NCI-H345 treated with DMSO at 0.1 percent for 48 hours (cell line): ENCODE measurements around the gene APOBEC3G.
"Not testable (repeated sequence)": the region's sequence is repeated elsewhere in the genome, so short reads cannot be mapped to it uniquely, and the experiment has no call there.

Source experiments
- DNase-seq: peaks from one replicate; lab custom pipeline; 2025; ENCODE audit not compliant: unreplicated experiment; lab: John Stamatoyannopoulos, UW

The APOBEC3G gene

DNA sequence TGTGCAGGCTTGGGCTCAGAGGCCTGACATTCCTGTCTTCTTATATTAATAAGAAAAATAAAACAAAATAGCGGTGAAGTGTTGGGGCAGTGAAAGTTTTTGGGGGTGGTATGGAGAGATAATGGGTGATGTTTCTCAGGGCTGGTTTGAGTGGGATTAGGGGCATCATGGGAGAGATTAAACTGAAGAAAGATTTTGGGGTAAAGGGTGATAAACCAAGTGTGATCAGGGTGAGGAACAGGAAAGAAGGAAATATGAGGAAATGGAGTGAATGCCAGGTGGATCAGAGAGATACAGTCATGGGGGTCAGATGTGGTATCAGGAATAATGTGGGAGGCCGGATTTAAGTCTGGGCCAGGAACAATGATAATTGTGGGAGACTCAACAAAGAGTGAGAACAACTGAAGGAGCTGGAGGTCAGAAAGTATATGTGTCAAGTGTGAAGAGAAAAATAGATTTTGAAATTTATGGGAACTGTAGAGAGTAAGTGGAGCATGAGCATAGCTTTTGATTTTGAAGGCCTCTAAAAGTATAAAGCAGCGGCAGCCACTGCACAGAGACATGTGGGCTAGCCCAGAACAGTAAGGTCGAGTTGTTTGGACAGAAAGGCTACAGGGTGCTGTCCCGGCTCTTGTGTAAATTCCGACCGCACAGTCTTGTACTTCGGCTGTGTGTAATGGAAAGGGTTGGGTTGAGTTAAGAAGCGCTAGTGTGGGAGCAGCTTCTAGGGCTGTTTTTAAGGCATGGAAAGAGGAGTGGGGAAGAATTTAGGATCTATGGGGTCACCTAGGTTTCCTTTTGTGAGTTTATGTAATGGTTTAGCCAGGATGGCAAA, 10.4 kb upstream of the APOBEC3G start:
- not testable (repeated sequence) for DNase-seq

- DNase-seq, result no peak
Measured at GRCh38 chr22:39068033-39068785, 8.9 kb upstream of the APOBEC3G start.

DNA sequence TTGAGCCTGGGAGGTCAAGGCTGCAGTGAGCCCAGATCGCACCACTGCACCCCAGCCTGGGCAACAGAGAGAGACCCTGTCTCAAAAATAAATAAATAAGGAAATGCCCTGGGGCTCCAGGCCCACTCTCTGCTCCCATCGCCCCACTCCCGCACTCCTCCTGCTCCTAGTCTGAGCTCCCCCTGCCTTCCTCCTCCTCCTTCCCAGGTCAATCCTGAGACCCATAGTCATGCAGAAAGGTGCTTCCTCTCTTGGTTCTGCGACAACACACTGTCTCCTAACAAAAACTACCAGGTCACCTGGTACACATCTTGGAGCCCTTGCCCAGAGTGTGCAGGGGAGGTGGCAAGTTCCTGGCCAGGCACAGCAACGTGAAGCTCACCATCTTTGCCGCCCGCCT, 6.9 kb upstream of the APOBEC3G start:
- no peak for DNase-seq

- DNase-seq, result not testable (repeated sequence)
Measured at GRCh38 chr22:39072581-39072981, 4.5 kb upstream of the APOBEC3G start.

DNA sequence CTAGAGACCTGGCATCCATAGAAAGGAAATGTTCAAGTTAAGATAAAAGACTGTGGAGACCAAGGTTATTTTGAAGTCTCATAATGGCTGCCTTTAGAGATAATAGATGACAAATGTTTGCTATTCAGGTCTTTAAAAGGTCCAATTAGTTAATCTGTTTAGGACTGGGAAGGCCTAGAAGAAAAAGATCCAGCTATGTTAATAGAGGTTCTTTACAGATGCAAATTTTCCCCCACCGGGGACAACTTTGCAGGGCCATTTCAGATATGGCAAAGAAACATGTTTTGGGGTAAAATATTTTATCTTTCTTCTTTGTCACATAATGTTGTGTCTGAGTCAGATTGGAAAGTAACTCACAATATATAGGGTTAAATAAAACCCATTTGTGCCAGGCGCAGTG, 3.1 kb upstream of the APOBEC3G start:
- DNase-seq, result no peak

DNA sequence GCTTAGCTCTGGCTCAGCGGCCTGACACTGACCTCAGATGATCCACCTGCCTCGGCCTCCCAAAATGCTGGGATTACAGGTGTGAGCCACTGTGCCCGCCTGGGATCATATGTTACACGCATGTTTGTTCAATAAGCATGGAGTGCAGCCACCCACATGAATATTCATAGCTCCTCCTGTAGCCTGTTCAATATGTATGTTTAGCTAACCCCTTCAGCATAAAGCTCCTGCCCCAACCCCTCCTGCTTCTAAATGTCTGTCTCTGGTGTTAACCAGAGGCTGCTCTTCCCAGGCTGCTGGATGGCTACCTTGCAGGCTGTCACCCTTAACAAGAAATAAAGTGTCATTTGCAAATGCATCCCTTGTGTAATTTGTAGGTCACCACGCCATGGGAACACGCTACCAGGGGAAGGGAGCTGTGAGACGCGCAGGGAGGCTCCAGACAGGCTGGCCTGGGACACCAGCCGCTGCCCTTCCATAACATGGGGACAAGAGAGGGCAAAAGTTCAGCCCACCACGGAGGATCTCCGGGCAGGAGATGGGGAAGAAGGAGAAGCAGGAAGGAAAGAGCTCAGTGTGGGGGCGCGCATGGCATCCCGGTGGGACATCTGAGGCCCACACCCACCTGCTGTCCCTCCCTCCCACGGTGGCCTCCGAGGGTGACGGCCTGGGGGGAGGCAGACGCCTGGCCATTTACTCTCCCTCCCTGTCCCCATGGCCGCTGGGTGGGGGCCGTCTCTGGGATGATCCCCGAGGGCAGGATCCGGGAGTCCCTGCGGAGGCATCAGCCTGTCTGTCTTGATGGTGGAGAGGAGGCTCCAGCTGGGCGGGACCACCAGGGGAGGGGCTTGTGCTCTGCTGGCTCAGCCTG, 685 bp upstream of the APOBEC3G start:
- DNase-seq, result not testable (repeated sequence)

DNA sequence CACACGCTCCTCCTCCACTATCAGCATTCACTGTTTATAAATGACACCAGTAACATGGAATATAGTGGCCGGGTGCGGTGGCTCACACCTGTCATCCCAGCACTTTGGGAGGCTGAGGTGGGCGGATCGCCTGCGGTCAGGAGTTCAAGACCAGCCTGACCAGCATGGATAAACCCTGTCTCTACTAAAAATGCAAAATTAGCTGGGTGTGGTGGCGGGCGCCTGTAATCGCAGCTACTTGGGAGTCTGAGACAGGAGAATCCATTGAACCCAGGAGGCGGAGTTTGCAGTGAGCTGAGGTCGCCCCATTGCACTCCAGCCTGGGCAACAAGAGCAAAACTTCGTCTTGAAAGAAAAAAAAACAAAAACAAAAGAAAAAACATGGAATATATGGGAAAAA, 837 bp downstream of the APOBEC3G start:
- DNase-seq, result not testable (repeated sequence)

- no peak for DNase-seq
Measured at GRCh38 chr22:39078329-39078728, 1.3 kb downstream of the APOBEC3G start.

DNA sequence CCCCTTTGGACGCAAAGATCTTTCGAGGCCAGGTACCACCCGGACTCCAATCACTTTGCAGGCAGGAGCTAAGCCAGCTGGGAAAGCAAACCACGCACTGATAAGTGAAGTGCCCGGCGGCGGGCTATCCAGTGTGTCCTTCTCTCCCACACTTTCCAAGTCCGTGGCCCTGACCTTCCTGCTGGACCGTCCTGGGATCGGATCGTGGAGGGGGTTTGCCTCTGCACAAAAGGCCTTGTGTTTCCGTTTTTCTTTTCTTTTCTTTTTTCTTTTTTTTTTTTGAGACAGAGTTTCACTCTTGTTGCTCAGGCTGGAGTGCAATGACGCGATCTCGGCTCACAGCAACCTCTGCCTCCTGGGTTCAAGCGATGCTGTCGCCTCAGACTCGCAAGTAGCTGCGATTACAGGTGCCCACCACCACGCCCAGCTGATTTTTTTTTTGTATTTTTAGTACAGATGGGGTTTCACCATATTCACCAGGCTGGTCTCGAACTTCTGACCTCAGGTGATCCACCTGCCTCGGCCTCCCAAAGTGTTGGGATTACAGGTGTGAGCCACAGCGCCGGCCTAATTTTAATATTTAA, 2.1 kb downstream of the APOBEC3G start:
- not testable (repeated sequence) for DNase-seq

DNA sequence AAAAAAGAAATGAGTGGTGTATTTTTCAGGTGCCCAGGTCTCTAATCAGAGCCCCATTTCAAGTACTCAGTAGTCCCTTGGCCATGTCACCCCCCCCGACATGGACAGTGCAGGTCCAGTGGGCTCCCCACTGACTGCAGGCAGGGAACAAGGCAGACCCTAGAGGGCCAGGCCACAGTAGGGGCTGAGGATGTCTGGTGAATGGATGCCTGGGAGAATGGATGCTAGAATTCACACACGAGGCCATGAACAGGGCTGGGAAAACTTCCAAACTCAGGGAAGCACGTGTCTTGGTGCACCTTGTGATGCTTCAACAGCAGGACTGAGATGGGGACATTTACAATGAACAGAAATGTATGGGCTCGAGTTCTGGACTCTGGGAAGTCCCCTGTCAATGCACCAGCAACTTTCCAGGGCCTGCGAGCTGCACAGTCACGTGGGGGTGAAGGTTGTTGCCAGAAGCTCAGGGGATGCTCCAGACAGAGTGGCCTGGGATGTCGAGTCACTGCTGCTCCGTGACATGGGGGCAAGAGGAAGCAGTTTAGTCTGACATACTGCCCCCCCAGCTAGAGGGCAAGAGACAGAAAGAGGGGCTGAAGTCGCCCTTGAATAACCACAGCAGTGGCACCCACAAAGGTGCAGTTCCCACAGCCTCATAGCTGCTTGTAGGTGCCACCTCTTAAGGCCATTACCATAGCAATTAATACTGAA, 3.1 kb downstream of the APOBEC3G start:
- no peak for DNase-seq

GRCh38 chr22:39081016-39081415, 3.9 kb downstream of the APOBEC3G start:
- no peak for DNase-seq

DNA sequence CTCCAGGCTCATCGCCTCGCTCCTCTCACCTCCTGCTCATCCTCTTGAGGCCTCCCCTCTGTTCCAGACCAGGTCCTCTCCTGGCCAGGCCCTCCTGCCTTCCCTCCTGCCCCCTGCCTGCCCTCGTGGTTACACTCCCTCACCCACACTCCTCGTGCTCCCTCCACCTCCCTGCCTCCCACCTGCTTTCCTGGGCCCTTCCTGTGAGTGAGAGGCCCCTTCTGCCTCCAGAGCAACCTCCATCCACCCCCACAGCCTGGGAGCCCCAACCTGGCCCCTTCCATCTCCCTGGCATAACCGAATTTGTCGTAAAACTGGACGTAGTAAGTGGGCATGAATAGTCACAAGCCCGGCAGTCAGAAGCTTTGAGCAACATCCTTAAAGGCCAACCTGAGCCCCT, 4.5 kb downstream of the APOBEC3G start:
- DNase-seq, result no peak

GRCh38 chr22:39083212-39084165, 6.4 kb downstream of the APOBEC3G start:
- no peak for DNase-seq

DNA sequence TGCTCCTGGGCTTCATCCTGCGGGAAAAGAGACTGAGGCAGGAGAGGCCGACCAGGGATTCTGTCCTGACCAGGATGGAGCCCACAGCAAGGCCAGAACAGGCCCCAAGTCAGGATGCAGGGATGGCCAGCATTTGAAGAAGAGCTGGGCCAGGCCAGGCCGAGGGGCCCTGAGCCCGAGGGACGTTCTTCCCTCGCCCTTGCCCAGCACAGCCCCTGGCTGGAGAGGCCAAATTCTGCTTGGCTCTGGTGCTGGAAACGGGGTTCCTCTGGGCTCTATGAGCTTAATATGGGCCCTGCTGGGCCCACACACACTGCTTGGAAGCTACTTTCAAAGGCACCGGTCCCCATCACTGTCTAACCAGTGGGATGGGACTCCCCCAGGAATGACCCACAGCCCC, 7.6 kb downstream of the APOBEC3G start:
- DNase-seq, result no peak

DNA sequence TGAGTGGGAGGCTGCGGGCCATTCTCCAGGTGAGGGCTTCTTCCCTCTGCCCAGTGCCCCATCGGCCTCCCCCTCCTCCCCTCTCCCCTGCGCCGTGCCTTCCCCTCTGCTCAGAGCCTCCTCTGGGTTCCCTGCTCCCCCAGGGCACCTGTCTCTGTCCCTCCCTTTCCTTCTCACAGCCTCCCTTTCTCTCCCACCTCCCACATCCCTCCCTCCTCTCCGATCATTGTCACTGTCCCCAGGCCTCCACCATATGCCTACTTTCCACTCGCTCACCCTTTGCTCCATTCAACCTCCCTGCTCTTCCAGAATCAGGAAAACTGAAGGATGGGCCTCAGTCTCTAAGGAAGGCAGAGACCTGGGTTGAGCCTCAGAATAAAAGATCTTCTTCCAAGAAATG, 10.0 kb downstream of the APOBEC3G start:
- no peak for DNase-seq

GRCh38 chr22:39087881-39088684, 11.0 kb downstream of the APOBEC3G start:
- DNase-seq, result no peak

DNA sequence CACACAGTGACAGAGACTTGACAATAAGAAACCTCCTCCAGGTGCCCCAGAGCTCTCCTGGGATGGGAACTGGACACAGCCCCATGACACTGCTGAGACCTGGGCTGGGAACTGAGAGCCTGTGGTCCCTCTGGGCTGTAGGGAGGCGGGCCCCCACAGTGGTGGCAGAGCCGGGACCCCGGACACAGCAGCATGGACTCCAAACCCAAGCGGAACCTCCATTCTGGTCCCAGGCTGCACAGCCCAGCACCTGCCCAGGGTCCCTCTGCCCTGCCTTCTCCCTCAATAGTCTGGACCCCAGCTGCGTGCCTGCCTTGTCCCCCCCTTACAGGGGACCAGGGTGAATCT, 11.6 kb downstream of the APOBEC3G start:
- DNase-seq, result no peak

DNA sequence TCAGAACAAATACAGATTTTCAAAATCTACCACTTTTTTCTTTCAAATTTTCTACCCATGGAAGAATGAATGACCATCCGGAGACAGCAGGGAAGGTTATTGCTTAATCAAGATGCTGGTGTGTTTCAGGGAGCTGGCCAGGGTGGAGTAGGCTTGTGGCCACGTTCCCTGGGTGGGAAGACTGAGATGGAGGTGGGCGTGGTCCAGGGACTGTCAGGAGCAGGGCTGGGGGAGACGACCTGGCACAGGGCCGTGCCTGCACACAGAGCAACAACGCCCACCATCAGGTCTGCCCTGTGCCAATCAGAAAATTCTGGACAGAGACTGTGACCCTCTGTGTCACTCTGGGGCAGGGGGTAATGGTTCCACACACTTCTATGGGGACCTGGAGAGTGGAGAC, 12.9 kb downstream of the APOBEC3G start:
- no peak for DNase-seq
